GM15510 (cell line): Measurements from ENCODE around the gene ELAVL2.

ENCODE experiments used
- POLR2A ChIP-seq: IDR thresholded peaks from 3 replicates; pipeline ENCODE4 v1.6.1; 2011; ENCODE audit warnings: borderline replicate concordance; ENCODE audit not compliant: insufficient read length; ENCODE audit errors: extremely low read depth

ELAVL2 gene

DNA sequence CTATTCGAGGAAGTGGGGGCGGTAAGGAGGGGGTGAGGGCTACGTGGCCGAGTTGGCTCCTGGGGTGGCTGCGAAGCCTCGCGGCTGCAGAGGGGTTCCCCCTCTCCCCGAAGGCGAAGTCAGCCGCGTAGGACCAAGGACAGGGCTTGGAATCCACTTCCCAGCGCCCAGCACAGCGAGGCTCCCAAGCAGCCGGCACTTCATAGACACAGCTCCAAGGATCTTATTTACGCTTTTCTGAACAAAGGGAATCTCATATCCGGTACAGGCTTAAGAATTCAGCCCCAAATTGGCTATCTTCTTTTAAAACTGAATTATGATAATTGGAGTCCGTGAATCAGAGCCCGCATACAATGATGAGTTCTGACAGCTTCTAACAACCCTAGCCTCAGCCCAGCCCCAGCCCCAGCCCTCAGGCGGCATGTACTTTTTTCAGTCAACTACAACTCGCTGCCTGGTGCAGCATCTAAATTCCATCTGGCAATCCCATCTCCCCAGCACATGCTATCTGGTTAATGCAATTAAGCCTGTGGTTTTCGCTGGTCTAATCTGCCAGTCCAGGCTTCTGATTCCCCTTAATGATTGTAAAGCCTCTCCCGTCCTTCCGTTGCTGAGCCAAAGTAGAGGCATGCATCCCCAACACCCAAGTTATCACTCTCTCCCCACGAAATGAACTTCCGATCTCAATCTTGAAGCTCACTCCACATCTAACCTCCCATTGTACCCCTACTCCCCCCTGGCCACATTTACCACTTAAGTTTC lies 1.0 kb downstream of the ELAVL2 start:
- TF ChIP-seq POLR2A, result no peak

DNA sequence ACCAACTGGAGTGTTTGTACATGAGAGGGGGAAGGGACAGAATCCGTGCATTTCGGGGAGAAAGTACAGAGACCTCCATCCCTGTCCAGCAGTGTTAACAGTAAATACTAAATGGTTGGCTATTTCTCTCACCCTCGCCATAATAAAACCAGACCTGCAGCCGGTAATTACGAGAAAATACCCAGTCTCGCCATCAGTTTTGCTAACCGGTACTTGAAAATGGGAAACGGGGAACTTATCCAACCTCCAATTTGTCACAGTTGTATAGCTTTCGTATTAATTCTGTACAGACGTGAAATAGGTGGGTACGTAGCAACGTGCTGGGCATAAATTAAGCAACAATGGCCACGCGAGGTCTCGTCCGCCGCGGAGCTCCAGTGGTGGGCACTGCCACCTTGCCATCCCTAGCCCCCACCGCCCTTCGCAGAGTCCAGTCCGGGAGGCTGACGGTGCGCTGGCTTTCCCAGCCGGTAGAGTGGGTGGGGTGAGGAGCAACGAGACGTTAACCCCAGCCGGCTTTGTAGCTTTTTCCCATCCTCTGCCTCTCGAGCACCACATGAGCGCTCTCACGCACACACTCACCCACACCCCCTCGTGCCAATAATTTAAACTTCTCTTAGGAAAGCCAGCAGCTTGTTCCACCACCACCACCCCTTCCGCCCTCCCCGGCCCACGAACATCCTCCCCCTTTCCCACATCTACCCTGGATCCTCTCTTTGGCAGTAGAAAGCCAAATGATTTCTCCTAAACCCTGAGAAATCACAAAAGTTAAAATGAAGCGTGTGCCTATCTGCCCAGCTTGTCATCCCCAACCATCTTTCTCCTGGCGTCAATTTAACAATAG lies 1.8 kb downstream of the ELAVL2 start:
- no peak for TF ChIP-seq POLR2A

DNA sequence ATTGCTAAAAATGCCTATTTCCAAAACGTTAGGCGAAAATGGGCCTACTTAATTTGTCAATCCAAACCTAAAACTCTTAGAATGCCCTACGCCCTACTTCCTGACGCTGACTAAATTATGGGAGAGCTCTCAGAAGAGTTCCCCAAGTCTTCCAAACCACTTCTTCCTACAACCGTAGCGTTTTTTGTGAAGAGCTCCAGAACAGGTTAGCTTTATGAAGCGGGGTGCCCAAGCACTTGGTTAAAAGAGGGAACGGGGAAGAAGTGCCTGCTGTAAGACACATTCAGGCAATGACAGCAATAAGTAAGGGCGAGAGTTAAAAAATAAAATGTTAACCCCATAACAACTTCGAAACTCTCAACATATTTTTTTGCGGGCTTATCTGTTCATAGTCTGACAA lies 2.8 kb downstream of the ELAVL2 start:
- no peak for TF ChIP-seq POLR2A

GRCh38 chr9:23822261-23823169 lies 3.5 kb downstream of the ELAVL2 start:
- no peak for TF ChIP-seq POLR2A

DNA sequence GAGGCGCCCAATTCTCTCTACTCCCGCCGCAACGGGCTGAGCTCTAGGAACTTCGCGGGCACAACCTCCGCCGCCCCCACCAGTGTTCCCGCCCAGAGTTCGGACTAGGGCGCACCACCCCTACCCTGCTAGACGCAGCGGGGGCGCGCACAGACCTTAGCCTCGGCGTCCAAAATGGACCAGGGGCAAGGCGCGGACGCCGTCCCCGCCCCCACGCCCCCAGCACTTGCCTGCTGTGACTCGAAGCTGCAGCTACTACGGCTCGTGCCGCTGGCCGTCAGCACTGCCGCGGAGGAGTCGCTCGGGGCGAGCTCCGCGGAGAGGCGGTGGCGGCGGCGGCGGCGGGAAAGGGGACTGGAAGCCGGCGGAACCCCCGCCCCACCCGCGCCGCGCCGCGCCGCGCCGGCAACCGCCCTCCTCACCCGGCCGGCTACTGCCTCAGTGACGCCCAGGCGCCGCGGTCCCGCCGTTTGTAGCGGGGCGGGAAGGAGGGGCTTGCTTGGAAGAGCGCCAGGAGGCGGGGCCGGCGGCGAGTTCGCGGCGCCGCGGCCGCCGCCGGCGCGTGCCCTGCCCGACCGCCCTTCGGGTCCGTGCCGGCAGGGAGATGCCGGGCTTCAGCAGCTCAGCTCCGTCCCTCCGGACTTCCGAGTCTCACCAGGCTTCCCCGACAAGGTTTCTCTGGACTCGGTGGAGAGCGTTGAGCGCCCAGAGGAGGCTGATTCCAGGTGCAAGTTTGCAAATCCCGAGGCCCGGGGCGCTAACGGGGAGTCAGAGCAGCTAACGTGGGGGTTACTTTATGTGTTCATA lies 4.5 kb downstream of the ELAVL2 start:
- no peak for TF ChIP-seq POLR2A

DNA sequence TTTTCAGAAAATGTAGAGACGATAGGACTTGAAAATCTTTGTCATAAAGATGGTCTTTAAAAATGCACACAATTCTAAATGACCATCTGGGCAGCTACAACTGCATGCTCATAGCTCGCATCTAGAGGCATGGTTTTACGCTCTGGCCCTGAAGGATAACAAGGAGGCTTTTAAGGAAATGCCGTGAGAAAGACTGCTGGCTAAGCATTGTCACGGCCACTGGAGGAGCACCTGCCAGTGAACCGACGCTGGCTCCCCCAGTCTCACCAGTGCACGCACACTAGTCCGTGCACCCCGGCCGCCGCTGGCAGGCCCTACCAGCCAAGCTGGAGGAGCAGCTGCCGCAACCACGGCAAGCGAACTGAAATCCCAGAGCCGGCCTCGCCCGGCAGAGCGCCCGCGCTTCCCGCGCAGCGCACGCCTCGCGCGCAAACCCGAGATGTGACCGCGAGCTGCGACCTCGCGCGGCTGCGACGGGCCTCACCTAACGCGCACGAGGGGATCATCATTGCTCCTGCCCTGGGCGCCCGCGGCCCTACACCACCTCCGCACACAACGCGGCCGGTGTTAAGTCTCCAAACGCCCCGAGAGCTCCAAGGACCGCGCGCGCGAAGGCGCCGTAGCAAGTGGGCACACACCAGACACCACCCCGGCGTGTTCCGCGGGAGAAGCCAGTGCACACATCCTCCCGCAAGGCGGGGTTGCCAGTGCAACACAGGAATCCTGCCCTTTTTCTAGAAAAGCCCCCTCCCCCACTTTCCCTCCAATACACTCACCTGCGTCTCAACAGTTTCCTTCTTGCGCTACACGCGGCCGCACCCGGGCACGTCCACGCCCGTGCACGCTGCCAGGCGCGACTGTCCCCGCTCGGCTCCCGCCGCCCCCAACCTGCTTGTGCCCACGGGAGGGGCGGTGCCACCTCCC lies 5.3 kb downstream of the ELAVL2 start:
- no peak for TF ChIP-seq POLR2A

DNA sequence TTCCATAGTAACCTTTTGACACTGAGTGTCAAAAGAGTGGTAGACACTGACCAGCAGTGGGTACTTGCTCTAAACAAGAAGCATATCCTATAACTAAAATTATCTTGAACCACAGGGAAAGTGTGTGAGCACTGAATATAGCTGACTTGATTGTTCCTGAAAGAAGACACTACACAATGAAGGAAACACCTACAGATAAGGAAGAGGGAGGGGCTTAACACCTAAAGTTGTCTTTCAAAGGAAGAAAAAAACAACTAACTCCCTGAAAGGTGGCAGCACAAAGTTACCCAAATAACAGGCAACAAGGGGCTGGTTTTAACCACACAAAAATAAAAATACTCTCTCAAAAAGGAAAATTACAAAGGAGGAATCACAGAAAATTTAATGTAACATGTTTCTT lies 6.6 kb downstream of the ELAVL2 start:
- no peak for TF ChIP-seq POLR2A

DNA sequence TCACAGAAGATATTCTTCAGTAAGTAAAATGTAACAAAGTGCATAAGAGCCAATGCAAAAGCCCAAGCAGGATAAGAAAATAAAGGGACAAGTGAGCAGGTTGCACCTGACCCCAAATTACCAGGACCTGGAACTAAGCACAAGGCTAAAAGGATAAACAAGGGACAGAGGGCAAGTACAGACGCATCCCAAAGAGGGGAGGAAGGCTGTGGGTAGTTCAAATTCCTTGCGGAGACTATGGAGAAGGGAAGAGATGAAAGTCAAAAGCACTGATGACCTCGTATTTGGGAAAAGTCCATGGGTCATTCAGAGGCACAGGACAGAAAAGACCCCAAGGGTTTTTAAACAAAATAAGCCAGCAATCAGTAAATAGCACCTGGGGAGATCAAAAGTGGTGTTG lies 11.8 kb downstream of the ELAVL2 start:
- TF ChIP-seq POLR2A, result no peak

GRCh38 chr9:23812673-23813072 lies 13.4 kb downstream of the ELAVL2 start:
- no peak for TF ChIP-seq POLR2A

- no peak for TF ChIP-seq POLR2A
Observed at GRCh38 chr9:23811633-23812032, 14.4 kb downstream of the ELAVL2 start.

GRCh38 chr9:23803216-23803615 lies 22.8 kb downstream of the ELAVL2 start:
- TF ChIP-seq POLR2A, result no peak

DNA sequence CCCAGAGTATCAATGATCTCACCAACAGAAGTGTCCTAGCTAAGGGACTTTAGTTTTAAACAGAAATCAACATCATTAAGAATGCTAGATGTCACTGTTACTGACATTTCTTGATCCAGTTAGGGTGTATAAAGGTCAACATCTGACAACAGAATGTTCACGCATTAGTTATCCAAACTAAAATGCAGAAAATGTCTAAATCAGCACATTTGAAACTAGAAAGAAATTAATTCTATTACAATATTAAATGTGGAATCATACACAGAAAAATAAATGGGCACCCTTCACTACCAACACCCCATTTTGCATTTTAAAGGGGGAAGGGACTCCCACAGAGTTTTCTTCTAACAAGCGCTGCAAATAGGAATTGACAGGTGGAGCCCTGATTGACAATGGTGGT lies 24.5 kb downstream of the ELAVL2 start:
- no peak for TF ChIP-seq POLR2A

DNA sequence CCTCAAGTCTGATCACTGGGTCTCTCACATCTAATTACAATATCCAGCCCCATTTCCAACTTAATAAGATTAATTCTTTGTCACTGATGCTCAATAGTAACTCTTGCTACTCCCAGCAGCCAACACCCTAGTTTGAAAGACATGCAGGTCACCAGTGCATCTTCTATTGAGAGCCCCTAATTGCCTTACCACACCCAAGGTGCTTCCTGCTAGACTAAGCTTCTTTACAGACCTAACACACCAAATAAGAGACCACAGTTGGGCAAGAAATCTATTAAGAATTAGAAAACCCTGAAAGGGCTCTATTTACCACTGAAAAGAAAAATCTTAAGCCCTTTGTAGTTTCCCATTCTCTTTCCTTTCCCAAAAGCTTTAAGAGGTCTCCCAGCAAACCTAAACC lies 26.5 kb downstream of the ELAVL2 start:
- no peak for TF ChIP-seq POLR2A
